ENCODE measurements around the gene SCD.

SCD gene

DNA sequence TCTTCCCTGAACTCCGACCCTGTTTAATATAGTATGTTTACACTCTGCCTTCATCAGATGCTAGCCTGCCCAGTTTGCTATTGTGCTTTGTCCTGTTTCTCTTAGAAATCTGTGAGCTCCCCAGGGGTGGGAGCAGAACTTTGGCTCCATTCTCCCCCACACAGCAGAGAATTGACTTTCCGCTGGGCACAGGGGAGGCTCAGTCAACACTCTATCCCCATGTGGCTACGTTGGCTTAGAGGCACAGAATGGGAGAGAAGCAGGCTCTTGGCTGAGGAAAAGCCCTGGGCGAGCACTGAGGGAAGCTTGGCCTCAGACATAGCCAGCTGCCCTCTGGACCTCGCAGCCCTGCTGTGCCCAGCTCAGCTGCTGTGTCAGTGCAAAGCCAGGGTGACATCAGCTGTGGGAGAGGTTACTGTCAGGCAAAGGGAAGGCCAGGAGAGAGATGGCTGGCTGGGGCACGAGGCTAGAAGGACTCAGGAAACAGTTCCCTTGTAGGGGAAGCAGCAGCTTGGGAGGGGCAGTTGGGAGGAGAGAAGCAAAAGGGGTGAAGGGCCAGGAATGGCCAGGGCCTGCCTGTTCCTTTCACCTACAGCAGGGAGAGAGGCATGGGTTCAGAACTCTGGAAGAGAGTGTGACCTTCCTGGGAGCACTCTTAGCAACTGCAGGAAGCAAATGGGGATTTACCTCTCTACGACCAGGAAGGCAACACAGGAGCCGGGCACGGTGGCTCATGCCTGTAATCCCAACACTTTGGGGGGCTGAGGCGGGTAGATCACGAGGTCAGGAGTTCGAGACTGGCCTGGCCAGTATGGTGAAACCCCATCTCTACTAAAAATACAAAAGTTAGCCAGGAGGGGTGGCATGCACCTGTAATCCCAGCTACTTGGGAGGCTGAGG lies 5.8 kb upstream of the SCD start:
- DNase-seq: no peak

GRCh38 chr10:100341953-100342626 lies 4.9 kb upstream of the SCD start:
- DNase-seq: peak; percentile 44

- no peak for DNase-seq
Observed at GRCh38 chr10:100342627-100342972, 4.4 kb upstream of the SCD start.

- DNase-seq: no peak
Observed at GRCh38 chr10:100344241-100344788, 2.7 kb upstream of the SCD start.

- DNase-seq: no peak
Observed at GRCh38 chr10:100345570-100346330, 1.3 kb upstream of the SCD start.

DNA sequence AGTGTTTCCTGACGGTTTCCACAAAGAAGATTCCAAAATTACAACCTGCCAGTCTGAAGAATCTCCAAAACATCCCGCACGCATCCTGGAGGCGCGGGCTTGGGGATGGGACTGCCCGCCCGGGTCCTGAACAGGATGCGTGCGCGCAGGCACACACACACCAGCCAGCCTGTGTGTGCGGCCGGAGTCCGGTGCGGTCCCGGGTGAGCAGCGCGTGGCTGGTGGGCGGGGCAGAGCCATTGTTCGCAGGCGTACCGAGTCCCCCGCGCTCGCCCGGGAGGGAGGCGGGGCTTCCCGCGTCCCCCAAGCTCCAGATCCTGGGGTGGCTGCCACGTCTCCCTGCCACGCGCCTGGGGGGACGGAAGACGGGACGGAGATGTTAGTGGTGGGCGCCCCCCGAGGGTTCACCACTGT lies 675 bp upstream of the SCD start:
- DNase-seq: peak; percentile 66

GRCh38 chr10:100347568-100348195 lies 649 bp downstream of the SCD start:
- no peak for DNase-seq

GRCh38 chr10:100348389-100348927 lies 1.4 kb downstream of the SCD start:
- no peak for DNase-seq

- DNase-seq: no peak
Observed at GRCh38 chr10:100349087-100349486, 2.1 kb downstream of the SCD start.

DNA sequence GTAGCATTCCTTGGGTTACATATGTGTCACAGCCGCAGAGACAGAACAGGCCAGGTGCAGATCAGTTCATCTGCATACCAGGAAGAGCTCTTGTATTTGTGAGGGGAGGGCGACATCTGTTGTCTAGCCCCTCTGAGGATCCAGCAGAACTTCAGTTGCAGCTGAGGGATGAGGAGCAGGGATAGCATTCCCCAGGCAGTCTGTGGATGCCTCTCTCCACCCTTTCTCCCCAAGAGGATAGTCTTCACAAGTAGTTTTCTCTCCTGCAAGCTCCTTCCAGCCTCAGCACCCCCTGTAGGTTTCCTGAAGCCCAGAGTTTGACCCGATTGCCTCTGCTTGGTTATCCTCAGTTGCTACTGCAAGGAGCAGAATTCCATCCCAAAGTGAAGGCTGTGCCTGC lies 2.6 kb downstream of the SCD start:
- no peak for DNase-seq

DNA sequence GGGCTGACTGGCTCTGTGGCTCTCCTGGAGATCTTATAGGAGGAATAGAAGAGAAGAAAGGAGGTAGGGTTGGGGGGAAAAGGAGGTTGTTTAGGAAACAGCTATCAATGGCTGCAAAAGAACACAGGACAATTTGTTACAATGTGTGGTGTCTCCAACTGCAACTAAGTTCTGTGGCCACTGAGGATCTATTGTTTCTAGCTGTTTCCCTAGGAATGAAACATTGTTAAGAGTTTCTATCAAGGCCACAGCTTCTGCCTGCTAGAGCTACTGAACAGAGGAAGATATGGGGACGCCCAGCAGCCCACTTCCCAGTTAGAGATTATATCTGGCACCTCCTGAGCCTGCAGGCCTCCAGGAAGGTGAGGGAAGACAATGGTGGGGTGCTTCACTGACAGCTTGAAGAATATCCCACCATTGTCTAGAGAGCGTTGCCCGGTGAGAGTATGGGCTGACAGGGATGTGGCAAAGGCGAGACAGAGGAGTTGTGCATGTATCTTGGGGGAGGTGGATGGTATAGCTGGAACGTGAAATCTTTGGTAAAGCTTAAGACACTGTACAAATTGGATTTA lies 4.0 kb downstream of the SCD start:
- DNase-seq: no peak

DNA sequence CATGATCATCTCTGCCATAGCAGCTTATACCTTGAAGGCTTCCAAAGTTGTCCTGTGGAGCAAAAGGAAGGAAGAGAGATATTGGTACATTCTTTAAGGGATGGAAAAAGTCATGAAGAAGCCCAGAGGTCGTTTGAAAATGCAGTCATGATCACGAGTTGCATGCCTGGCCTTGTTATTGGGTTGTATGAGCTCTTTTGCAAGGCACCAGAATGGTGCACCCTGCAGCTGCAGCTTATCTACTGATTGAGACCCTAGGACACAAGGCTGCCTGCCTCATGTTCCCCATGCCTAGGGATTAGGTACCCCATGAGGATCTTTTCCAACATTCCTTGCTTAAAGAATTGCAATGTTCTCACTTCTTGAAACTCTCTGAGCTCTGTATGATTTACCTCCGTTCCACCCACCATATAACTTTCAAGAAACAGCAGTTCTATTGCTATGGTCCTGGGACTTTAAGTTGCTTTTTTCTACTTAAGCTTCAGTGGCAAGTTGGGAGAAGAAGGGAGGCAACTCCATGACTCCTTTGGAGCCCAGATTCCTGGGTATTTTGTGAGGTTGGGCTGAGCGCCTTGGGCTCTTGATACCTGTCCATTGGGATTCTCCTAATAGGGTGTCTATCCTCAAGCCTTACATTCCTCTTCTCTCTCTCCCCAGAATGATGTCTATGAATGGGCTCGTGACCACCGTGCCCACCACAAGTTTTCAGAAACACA lies 6.9 kb downstream of the SCD start:
- DNase-seq: no peak

DNA sequence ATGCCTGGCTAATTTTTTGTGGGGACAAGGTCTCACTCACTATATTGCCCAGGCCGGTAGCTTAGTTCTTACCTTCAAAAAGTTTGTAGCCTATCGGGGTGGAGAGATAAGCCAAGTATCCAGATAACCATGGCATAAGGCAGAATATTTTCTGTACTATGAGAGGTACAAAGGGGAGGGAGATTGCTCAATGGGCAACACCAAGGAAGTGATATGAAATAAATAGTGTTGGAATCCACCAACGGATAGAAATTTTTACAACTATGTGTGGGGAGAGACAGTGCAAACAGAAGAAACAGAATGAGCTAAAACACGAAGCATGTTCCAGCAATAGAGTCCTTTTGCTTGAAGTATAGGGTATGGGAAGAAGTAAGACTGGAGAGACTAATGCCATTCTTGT lies 8.1 kb downstream of the SCD start:
- no peak for DNase-seq

DNA sequence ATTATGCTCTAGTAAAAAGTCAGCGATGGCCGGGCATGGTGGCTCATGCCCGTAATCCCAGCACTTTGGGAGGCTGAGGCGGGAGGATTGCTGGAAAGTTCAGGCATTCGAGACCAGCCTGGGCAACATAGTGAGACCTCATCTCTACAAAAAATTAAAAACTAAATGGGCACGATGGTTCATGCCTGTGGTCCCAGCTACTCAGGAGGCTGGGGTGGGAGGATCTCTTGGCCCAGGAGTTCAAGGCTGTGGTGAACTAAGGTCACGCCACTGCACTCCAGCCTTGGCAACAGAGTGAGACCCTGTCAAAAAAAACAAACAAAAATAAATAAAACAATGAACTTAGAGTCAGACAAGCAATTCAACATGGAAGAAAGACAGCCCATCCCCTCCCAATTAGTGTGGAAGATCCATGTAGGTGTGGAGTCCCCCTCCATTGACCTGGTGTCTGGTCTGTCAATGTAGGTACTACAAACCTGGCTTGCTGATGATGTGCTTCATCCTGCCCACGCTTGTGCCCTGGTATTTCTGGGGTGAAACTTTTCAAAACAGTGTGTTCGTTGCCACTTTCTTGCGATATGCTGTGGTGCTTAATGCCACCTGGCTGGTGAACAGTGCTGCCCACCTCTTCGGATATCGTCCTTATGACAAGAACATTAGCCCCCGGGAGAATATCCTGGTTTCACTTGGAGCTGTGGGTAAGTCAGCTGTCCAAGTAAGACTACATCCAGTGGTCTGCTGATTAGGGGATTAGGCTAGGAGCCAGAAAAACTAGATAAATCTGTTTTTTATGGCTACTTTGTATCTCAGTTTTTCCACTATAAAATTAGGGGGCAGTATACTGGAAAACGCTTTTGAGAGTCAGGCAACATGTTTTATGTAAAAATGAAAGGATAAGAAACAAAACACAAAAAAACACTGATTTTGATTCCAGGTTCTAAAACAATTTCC lies 9.3 kb downstream of the SCD start:
- DNase-seq: no peak

DNA sequence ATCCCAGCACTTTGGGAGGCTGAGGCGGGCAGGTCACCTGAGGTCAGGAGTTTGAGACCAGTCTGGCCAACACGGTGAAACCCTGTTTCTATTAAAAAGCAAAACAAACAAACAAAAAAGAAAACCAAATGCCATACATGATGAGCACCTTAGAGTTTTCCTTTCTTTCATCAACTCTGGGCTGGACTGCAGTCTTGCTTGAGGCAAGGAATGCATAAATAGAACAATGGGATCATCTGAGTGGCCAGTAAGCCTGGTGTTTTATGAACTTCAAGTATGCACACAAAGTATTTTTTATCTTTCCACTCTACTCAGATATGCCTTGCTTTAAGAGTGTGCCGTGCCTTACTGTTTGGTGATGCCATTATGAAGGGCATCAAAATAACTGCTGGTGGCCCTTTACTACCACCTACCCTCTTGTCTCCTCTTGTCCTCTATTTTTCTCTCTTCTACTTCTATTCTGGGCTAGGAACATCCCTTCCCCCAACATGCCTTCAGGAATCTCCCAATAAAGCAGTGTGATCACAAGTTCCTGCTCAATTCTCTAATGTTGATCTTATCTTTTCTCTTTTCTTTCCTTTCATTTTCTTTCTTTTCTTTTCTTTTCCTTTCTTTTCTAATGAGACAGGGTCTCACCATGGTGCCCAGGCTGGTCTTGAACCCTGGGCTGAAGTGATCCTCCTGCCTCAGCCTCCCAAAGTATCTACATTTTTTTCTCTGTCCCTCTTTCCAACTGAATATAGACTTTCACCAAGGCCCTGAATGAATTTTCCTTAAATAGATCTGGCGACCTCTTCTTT lies 10.2 kb downstream of the SCD start:
- DNase-seq: no peak

DNA sequence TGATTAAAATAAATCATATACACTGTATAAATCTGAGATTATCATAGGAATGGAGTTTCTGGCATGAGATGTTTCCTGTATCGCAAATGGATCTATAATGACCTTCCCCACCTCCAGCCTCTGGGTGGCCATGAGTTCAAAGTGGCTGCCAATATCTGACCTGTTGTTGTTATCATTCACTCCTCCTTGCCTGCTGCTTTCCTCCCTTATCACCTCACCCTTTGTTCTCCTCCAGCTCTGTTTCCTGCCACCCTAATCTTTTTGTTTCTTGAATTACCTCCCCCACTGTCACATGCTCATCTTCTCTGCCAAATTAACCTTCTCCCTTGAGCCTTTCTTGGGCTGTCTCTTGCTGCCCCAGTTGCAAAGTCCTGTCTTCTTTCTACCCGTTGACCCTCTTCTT lies 12.0 kb downstream of the SCD start:
- DNase-seq: no peak

DNA sequence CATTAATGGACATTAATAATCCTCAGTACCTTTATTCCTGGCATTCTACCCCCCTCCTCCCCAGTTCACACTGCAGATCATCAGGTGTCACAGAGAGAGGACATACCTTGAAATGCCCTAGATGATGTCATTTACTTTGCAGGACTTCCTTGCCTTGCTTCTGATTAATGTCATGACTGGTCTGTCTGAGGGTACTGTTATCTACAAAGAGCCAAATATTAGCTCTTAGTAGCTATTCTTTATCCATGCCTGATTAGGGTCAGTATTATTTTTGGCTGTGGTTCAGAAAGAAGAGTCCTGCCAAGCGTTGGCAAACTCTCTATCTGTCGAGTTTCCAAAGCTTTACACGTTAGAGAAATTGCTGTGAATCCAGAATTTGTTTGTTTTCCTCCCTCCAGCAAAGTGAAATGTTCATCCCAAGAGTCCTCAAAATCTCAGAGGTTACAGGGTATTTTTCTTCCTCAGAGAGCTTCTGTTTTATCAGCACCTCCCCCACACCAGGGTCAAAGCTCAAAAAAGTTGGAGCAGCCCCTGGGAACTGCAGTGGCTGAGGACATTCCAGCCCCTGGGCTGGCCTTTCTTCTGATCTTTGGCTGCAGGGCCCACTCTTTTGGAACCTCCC lies 12.6 kb downstream of the SCD start:
- DNase-seq: no peak

GRCh38 chr10:100360234-100360633 lies 13.2 kb downstream of the SCD start:
- no peak for DNase-seq
